Breast epithelium (tissue), 4 donors: Measurements from ENCODE around the gene FPGT. TPM values are rescaled to one million over a fixed set of nuclear protein-coding genes. Genes with fewer than 3 reads are reported as not detected.

Experiments
- DNase-seq, 2 donors: peaks; one replicate each; pipeline ENCODE4 v3.0.0-alpha.2; 2019; ENCODE audit warnings: low spot score in 2 of 2
- H3K27ac ChIP-seq, 2 donors: fragments of 200-600 bp; sonication (generic) in 1 of 2; one replicate each; pipeline ENCODE4 v1.5.1; 2016 to 2019; ENCODE audit warnings: mild to moderate bottlenecking in 1 of 2
- H3K27me3 ChIP-seq, 2 donors: fragments of 200-600 bp; sonication (generic) in 1 of 2; one replicate each; pipeline versions ENCODE4 v1.5.1 to v1.6.0; 2017 to 2019; ENCODE audit warnings: control low read depth in 1 of 2, mild to moderate bottlenecking in 1 of 2
- H3K36me3 ChIP-seq: fragments of 200-600 bp; one replicate; pipeline ENCODE4 v1.5.1; 2019
- H3K4me1 ChIP-seq, 2 donors: fragments of 200-600 bp; sonication (generic); one replicate each; pipeline ENCODE4 v1.5.1; 2016 to 2019; ENCODE audit warnings: control low read depth in 1 of 2
- H3K4me3 ChIP-seq, 3 donors: fragments of 200-600 bp; sonication (generic); 1 replicate in 2 of 3; 2 replicates in 1 of 3; pipeline ENCODE4 v1.5.1; 2016 to 2019; ENCODE audit warnings: mild to moderate bottlenecking in 3 of 3, moderate library complexity in 2 of 3
- H3K9me3 ChIP-seq, 2 donors: fragments of 200-600 bp; sonication (generic) in 1 of 2; one replicate each; pipeline ENCODE4 v1.5.1; 2016 to 2019; ENCODE audit warnings: control low read depth in 1 of 2
- CTCF ChIP-seq, 3 donors: fragments of 450-650 bp; IDR thresholded peaks; one replicate each; pipeline ENCODE4 v1.5.1; 2016 to 2017; ENCODE audit warnings: antibody characterized with exemption in 3 of 3, mild to moderate bottlenecking in 3 of 3, moderate library complexity in 3 of 3
- POLR2A ChIP-seq: fragments of 450-650 bp; IDR thresholded peaks from one replicate; pipeline ENCODE4 v1.6.1; 2016; ENCODE audit warnings: antibody characterized with exemption, mild to moderate bottlenecking, moderate library complexity
- POLR2AphosphoS5 ChIP-seq, 3 donors: sonication (generic); formaldehyde crosslinking; IDR thresholded peaks; one replicate each; pipeline ENCODE4 v1.6.1; 2017; ENCODE audit warnings: antibody characterized with exemption in 3 of 3
- intact Hi-C: fragments of 100-400 bp; cut with DNase I; formaldehyde crosslinking; loops from one replicate; pipeline ENCODE4 v1.15.1; 2023; ENCODE audit warnings: low total_unique reads
- total RNA-seq, 3 donors: library from RNA; depleted of rRNA; stranded (reverse); fragments of >200 nt; gene quantifications; one replicate each; pipeline ENCODE4 v1.1.0, GENCODE V29; 2016

FPGT gene
- total RNA-seq, 3 donors from 2014 or later, result 11.5 to 23.7 (median 17.3) TPM

GRCh38 chr1:74205266-74205665 lies 7.2 kb downstream of the FPGT start:
- H3K27me3 ChIP-seq, result no peaks in the 10 kb centered on the region
- no peak for DNase-seq
- no peak for TF ChIP-seq POLR2AphosphoS5 (IDR thresholded peaks at IDR 0.05)
- TF ChIP-seq CTCF (IDR thresholded peaks at IDR 0.05), result no peak
- TF ChIP-seq POLR2A, result no peak
- H3K27ac ChIP-seq, result no peak overlapping the region
- H3K36me3 ChIP-seq, result no peaks in the 10 kb centered on the region
- no peaks in the 10 kb centered on the region for H3K4me1 ChIP-seq
- H3K4me3 ChIP-seq, result no peak overlapping the region
- intact Hi-C loops, result no loop called here
- peaks cover 0 to 3% of the 10 kb centered on the region in 2 donors for H3K9me3 ChIP-seq

- no peak for DNase-seq
- intact Hi-C loops, result no loop called here
- H3K36me3 ChIP-seq, result no peaks in the 10 kb centered on the region
- TF ChIP-seq POLR2AphosphoS5 (IDR thresholded peaks at IDR 0.05) (no peak), CTCF (IDR thresholded peaks at IDR 0.05) (no peak), POLR2A (no peak)
- H3K27ac ChIP-seq, result no peak overlapping the region
- no peaks in the 10 kb centered on the region for H3K27me3 ChIP-seq
- H3K4me3 ChIP-seq, result no peak overlapping the region
- peaks cover 0 to 4% of the 10 kb centered on the region in 2 donors for H3K9me3 ChIP-seq
- no peaks in the 10 kb centered on the region for H3K4me1 ChIP-seq
Observed at GRCh38 chr1:74215229-74215628, 17.2 kb downstream of the FPGT start.

GRCh38 chr1:74222701-74223100 lies 24.7 kb downstream of the FPGT start:
- H3K27me3 ChIP-seq, result no peaks in the 10 kb centered on the region
- no peak for DNase-seq
- TF ChIP-seq POLR2AphosphoS5 (IDR thresholded peaks at IDR 0.05) (no peak), CTCF (IDR thresholded peaks at IDR 0.05) (no peak), POLR2A (no peak)
- intact Hi-C loops, result no loop called here
- no peaks in the 10 kb centered on the region for H3K4me1 ChIP-seq
- no peak overlapping the region for H3K4me3 ChIP-seq
- H3K36me3 ChIP-seq, result no peaks in the 10 kb centered on the region
- H3K27ac ChIP-seq, result no peak overlapping the region
- peaks cover 0 to 24% of the 10 kb centered on the region in 2 donors for H3K9me3 ChIP-seq

GRCh38 chr1:74223453-74223852 lies 25.4 kb downstream of the FPGT start:
- H3K36me3 ChIP-seq, result no peaks in the 10 kb centered on the region
- H3K4me3 ChIP-seq, result no peak overlapping the region
- H3K27ac ChIP-seq, result no peak overlapping the region
- TF ChIP-seq CTCF (IDR thresholded peaks at IDR 0.05) (no peak), POLR2A (no peak), POLR2AphosphoS5 (IDR thresholded peaks at IDR 0.05) (no peak)
- peaks cover 3 to 28% of the 10 kb centered on the region in 2 donors for H3K9me3 ChIP-seq
- intact Hi-C loops, result no loop called here
- no peaks in the 10 kb centered on the region for H3K27me3 ChIP-seq
- DNase-seq, result no peak
- H3K4me1 ChIP-seq, result no peaks in the 10 kb centered on the region

- no peak for DNase-seq
- TF ChIP-seq POLR2AphosphoS5 (IDR thresholded peaks at IDR 0.05), result no peak
- TF ChIP-seq POLR2A, result no peak
- TF ChIP-seq CTCF (IDR thresholded peaks at IDR 0.05), result no peak
- Histone ChIP-seq H3K27me3 (no peaks in the 10 kb centered on the region), H3K36me3 (peaks cover 6% of the 10 kb centered on the region), H3K4me1 (no peaks in the 10 kb centered on the region), H3K27ac (no peak within 1 kb of the TSS), H3K9me3 (no peaks in the 10 kb centered on the region), H3K4me3 (no peak within 1 kb of the TSS)
- intact Hi-C loops, result no loop called here
Observed at GRCh38 chr1:74235153-74235552, 37.1 kb downstream of the FPGT start, which contains the start of gene TNNI3K. TNNI3K (plus strand) TSS chr1:74235387; CDS start chr1:74235452, 65 bp downstream.
